K562 (cell line): ENCODE measurements around the gene MSMO1. TPM values are rescaled to one million over a fixed set of nuclear protein-coding genes. Genes with fewer than 3 reads are reported as not detected.

ENCODE experiments used
- ASH1L ChIP-seq: fragments of 450-650 bp; IDR thresholded peaks from 2 replicates; pipeline ENCODE4 v1.6.1; 2018; ENCODE audit warnings: borderline replicate concordance, mild to moderate bottlenecking, low read depth; ENCODE audit not compliant: partially characterized antibody
- ATF4 ChIP-seq: fragments of 450-650 bp; formaldehyde crosslinking; IDR thresholded peaks from 2 replicates; pipeline ENCODE4 v1.4.0; 2022; ENCODE audit warnings: mild to moderate bottlenecking, moderate library complexity
- ATF6 ChIP-seq: sonication (generic); formaldehyde crosslinking; IDR thresholded peaks from 2 replicates; pipeline ENCODE4 v1.4.0; 2020; ENCODE audit warnings: mild to moderate bottlenecking, missing genetic modification reagents
- BCL6 ChIP-seq: fragments of 250-450 bp; sonication (Bioruptor Pico); IDR thresholded peaks from 2 replicates; pipeline ENCODE4 v1.4.0; 2020
- BRD9 ChIP-seq: fragments of 450-650 bp; IDR thresholded peaks from 2 replicates; pipeline ENCODE4 v1.6.1; 2018; ENCODE audit warnings: low read depth; ENCODE audit not compliant: partially characterized antibody
- CREB1 ChIP-seq, 2 experiments: sonication (generic) in 1 of 2; formaldehyde crosslinking in 1 of 2; IDR thresholded peaks; 2 replicates each; pipeline versions ENCODE4 v1.6.1 to v1.8.0; 2012 to 2022; ENCODE audit warnings: inconsistent platforms in 1 of 2, mild to moderate bottlenecking in 1 of 2, missing genetic modification reagents in 1 of 2, moderate library complexity in 1 of 2
- CREM ChIP-seq: IDR thresholded peaks from 2 replicates; pipeline ENCODE4 v1.6.1; 2014; ENCODE audit warnings: antibody characterized with exemption, low read depth
- CTCFL ChIP-seq: IDR thresholded peaks from 2 replicates; pipeline ENCODE4 v1.6.1; 2011; ENCODE audit warnings: borderline replicate concordance, low read depth, mild to moderate bottlenecking, moderate library complexity, low read length; ENCODE audit not compliant: insufficient read depth, poor library complexity, severe bottlenecking
- ELF4 ChIP-seq: fragments of 450-650 bp; formaldehyde crosslinking; IDR thresholded peaks from 2 replicates; pipeline ENCODE4 v1.4.0; 2022; ENCODE audit warnings: missing genetic modification characterization
- HCFC1 ChIP-seq: IDR thresholded peaks from 2 replicates; pipeline ENCODE4 v1.6.1; 2012; ENCODE audit warnings: low read depth, low read length, improper control_type of control experiment
- KDM4B ChIP-seq, 2 experiments: fragments of 450-650 bp in 1 of 2; sonication (generic) in 1 of 2; IDR thresholded peaks; 2 replicates each; pipeline ENCODE4 v1.6.1; 2016 to 2017; ENCODE audit warnings: borderline replicate concordance in 2 of 2, antibody characterized with exemption in 1 of 2, low read depth in 1 of 2, mild to moderate bottlenecking in 1 of 2
- L3MBTL2 ChIP-seq: fragments of 450-650 bp; IDR thresholded peaks from 2 replicates; pipeline ENCODE4 v1.6.1; 2016; ENCODE audit warnings: mild to moderate bottlenecking, moderate library complexity
- MAZ ChIP-seq, 2 experiments: fragments of 450-650 bp in 1 of 2; sonication (generic) in 1 of 2; formaldehyde crosslinking; IDR thresholded peaks in 1 of 2; conservative IDR thresholded peaks in 1 of 2; 2 replicates each; pipeline versions ENCODE4 v1.4.0 to v1.5.0; 2020; ENCODE audit warnings: mild to moderate bottlenecking in 1 of 2, missing genetic modification reagents in 1 of 2
- NFRKB ChIP-seq: fragments of 450-650 bp; IDR thresholded peaks from 2 replicates; pipeline ENCODE4 v1.6.1; 2016; ENCODE audit warnings: low read depth
- OTX1 ChIP-seq: fragments of 450-650 bp; formaldehyde crosslinking; IDR thresholded peaks from 2 replicates; pipeline ENCODE4 v1.4.0; 2022; ENCODE audit warnings: mild to moderate bottlenecking
- PML ChIP-seq: IDR thresholded peaks from 2 replicates; pipeline ENCODE4 v1.6.1; 2012; ENCODE audit warnings: low read length, inconsistent platforms
- SMARCC2 ChIP-seq: fragments of 450-650 bp; IDR thresholded peaks from 2 replicates; pipeline ENCODE4 v1.6.1; 2017; ENCODE audit warnings: antibody characterized with exemption, moderate library complexity, mild to moderate bottlenecking, low read depth
- SRSF1 ChIP-seq: fragments of 200-400 bp; formaldehyde crosslinking; IDR thresholded peaks from 2 replicates; pipeline ENCODE4 v1.6.1; 2017; ENCODE audit warnings: mild to moderate bottlenecking, low read depth, low read length, moderate library complexity
- TEAD1 ChIP-seq, 2 experiments: fragments of 450-650 bp in 1 of 2; sonication (generic) in 1 of 2; formaldehyde crosslinking; IDR thresholded peaks; 2 replicates each; pipeline versions ENCODE4 v1.4.0 to v1.8.0; 2020 to 2022; ENCODE audit warnings: mild to moderate bottlenecking in 2 of 2, missing genetic modification reagents in 1 of 2
- THRAP3 ChIP-seq: fragments of 450-650 bp; IDR thresholded peaks from 2 replicates; pipeline ENCODE4 v1.6.1; 2016; ENCODE audit warnings: mild to moderate bottlenecking, inconsistent platforms, borderline replicate concordance
- ZNF140 ChIP-seq: fragments of 250-450 bp; sonication (Bioruptor Pico); IDR thresholded peaks from 2 replicates; pipeline ENCODE4 v1.8.0; 2021; ENCODE audit warnings: moderate library complexity, mild to moderate bottlenecking, inconsistent platforms
- ZNF174 ChIP-seq: fragments of 250-450 bp; sonication (Bioruptor Pico); IDR thresholded peaks from 2 replicates; pipeline ENCODE4 v1.4.0; 2020; ENCODE audit warnings: mild to moderate bottlenecking
- ZNF316 ChIP-seq: fragments of 450-650 bp; IDR thresholded peaks from 2 replicates; pipeline ENCODE4 v1.6.1; 2016
- ZNF324 ChIP-seq: fragments of 250-450 bp; sonication (Bioruptor Pico); IDR thresholded peaks from 2 replicates; pipeline ENCODE4 v1.4.0; 2020; ENCODE audit warnings: mild to moderate bottlenecking
- ZNF449 ChIP-seq: fragments of 250-450 bp; sonication (Bioruptor Pico); IDR thresholded peaks from 2 replicates; pipeline ENCODE4 v1.8.0; 2022; ENCODE audit warnings: moderate library complexity, mild to moderate bottlenecking, inconsistent platforms
- polyA plus RNA-seq, 8 experiments: library from polyadenylated mRNA; depleted of rRNA in 4 of 8; stranded (reverse) in 5 of 8; unstranded in 3 of 8; fragments of >200 nt; fragmentation: Nextera tagmentation in 2 of 8; fragmentation: Illumina TruSeq in 1 of 8; extraction: Ambion mirVana in 2 of 8; extraction: Trizol in 1 of 8; gene quantifications; 2 replicates each; pipeline versions ENCODE4 v1.2.1 to v1.2.3, GENCODE V29; 2011 to 2014; ENCODE audit warnings: inconsistent platforms in 1 of 8, missing spikeins in 1 of 8
- total RNA-seq, 7 experiments: library from RNA; depleted of rRNA in 6 of 7; stranded (reverse); fragments of >200 nt in 6 of 7; fragmentation: Illumina TruSeq in 2 of 7; extraction: Trizol in 2 of 7; gene quantifications; 2 replicates each; pipeline versions ENCODE4 v1.2.1 to v1.2.3, GENCODE V29; 2011 to 2021; ENCODE audit warnings: low replicate concordance in 1 of 7

MSMO1 gene
- total and polyA plus RNA-seq, 9 of the 15 experiments (the other 6 are each of a cell fraction or from before 2014, with no cell fraction given) = 32.0 to 172 (median 63.5) TPM

GRCh38 chr4:165367040-165367439 is 39.6 kb downstream of the MSMO1 start (continued):
- TF ChIP-seq KDM4B (IDR thresholded peaks at IDR 0.05; ENCODE audit: borderline replicate concordance in 2 of 2, low read depth in 1 of 2) (no peak), ASH1L (no peak), SRSF1 (no peak), HCFC1 (no peak), THRAP3 (no peak), ATF4 (CRISPR knock-in tag) (peak; percentile 45; the same call in 1 of the 2 replicates), BRD9 (no peak), NFRKB (no peak), ZNF140 (CRISPR knock-in tag) (no peak), MAZ (CRISPR knock-in tag; conservative IDR thresholded peaks at IDR 0.05 in 1 of 2, IDR thresholded peaks at IDR 0.05 in 1 of 2) (no peak), L3MBTL2 (peak; percentile 22; the same call in 1 of the 2 replicates), OTX1 (CRISPR knock-in tag) (no peak), ZNF316 (no peak), ELF4 (no peak), CTCFL (no peak), ZNF449 (CRISPR knock-in tag) (peak; percentile 55; the same call in 1 of the 2 replicates), ZNF174 (CRISPR knock-in tag) (no peak), ZNF324 (CRISPR knock-in tag) (no peak), CREM (no peak), CREB1 (IDR thresholded peaks at IDR 0.05) (no peak), CREB1 (CRISPR knock-in tag; IDR thresholded peaks at IDR 0.05) (no peak), SMARCC2 (no peak), BCL6 (CRISPR knock-in tag) (no peak), TEAD1 (CRISPR knock-in tag; IDR thresholded peaks at IDR 0.05) (no peak), PML (no peak), ATF6 (CRISPR knock-in tag) (no peak)
